Measurements from ENCODE around the gene VPS8.

VPS8 gene

GRCh38 chr3:184857099-184857498 is 45.1 kb downstream of the VPS8 start:
- CTCF ChIA-PET = no interaction called here
- TF ChIP-seq LEF1 (IDR thresholded peaks at IDR 0.05; ENCODE audit: borderline replicate concordance) = no peak
- TF ChIP-seq FOXK2 (IDR thresholded peaks at IDR 0.05) = no peak
- TF ChIP-seq ARNT (IDR thresholded peaks at IDR 0.05) = no peak
- no peak for TF ChIP-seq CTBP1 (IDR thresholded peaks at IDR 0.05; ENCODE audit: borderline replicate concordance)
- no peak for TF ChIP-seq ZNF384 (IDR thresholded peaks at IDR 0.05)
- TF ChIP-seq ELF4 (IDR thresholded peaks at IDR 0.05) = no peak
- TF ChIP-seq FOXA1 (IDR thresholded peaks at IDR 0.05) = no peak
- no peak for TF ChIP-seq FOXM1 (IDR thresholded peaks at IDR 0.05; ENCODE audit: borderline replicate concordance)
- TF ChIP-seq BHLHE40 (IDR thresholded peaks at IDR 0.05; ENCODE audit: borderline replicate concordance) = no peak
- TF ChIP-seq SUZ12 (IDR thresholded peaks at IDR 0.05) = no peak
- no peak for TF ChIP-seq TARDBP (IDR thresholded peaks at IDR 0.05)
- TF ChIP-seq L3MBTL2 (conservative IDR thresholded peaks at IDR 0.05) = no peak
- no peak for TF ChIP-seq HDGF (IDR thresholded peaks at IDR 0.05; ENCODE audit: borderline replicate concordance)

GRCh38 chr3:184864000-184864399 is 52.0 kb downstream of the VPS8 start:
- ChIA-PET CTCF (no interaction called here), POLR2A (no interaction called here)
- DNase-seq (ENCODE audit: extremely low spot score) = no peak
- TF ChIP-seq FOXA1 (IDR thresholded peaks at IDR 0.05) (no peak), FOXK2 (IDR thresholded peaks at IDR 0.05) (no peak), BHLHE40 (IDR thresholded peaks at IDR 0.05; ENCODE audit: borderline replicate concordance) (no peak), PKNOX1 (IDR thresholded peaks at IDR 0.05) (no peak), L3MBTL2 (conservative IDR thresholded peaks at IDR 0.05) (no peak)

More at GRCh38 chr3:184857099-184857498, 45.1 kb downstream of the VPS8 start:
- DNase-seq (ENCODE audit: extremely low spot score) = no peak
- POLR2A ChIA-PET = no interaction called here

- CTCF ChIA-PET = no interaction called here
- POLR2A ChIA-PET = no interaction called here
- no peak for DNase-seq (ENCODE audit: extremely low spot score)
- TF ChIP-seq ELF4 (IDR thresholded peaks at IDR 0.05) = no peak
Observed at GRCh38 chr3:184868477-184868876, 56.5 kb downstream of the VPS8 start.

GRCh38 chr3:184872200-184872599 is 60.2 kb downstream of the VPS8 start:
- ChIA-PET POLR2A (no interaction called here), CTCF (no interaction called here)
- DNase-seq (ENCODE audit: extremely low spot score) = no peak
- TF ChIP-seq L3MBTL2 (conservative IDR thresholded peaks at IDR 0.05) = no peak
- TF ChIP-seq LEF1 (IDR thresholded peaks at IDR 0.05; ENCODE audit: borderline replicate concordance) = no peak
- no peak for TF ChIP-seq FOXK2 (IDR thresholded peaks at IDR 0.05)
- TF ChIP-seq ZNF384 (IDR thresholded peaks at IDR 0.05) = no peak
- no peak for TF ChIP-seq SUZ12 (IDR thresholded peaks at IDR 0.05)
- no peak for TF ChIP-seq CTBP1 (IDR thresholded peaks at IDR 0.05; ENCODE audit: borderline replicate concordance)
- no peak for TF ChIP-seq NFRKB (IDR thresholded peaks at IDR 0.05)
- no peak for TF ChIP-seq ELF4 (IDR thresholded peaks at IDR 0.05)
- TF ChIP-seq FOXA1 (IDR thresholded peaks at IDR 0.05) = no peak
- no peak for TF ChIP-seq PKNOX1 (IDR thresholded peaks at IDR 0.05)
- TF ChIP-seq HDGF (IDR thresholded peaks at IDR 0.05; ENCODE audit: borderline replicate concordance) = no peak

GRCh38 chr3:184873141-184873540 is 61.2 kb downstream of the VPS8 start:
- DNase-seq (ENCODE audit: extremely low spot score) = no peak
- no peak for TF ChIP-seq FOXM1 (IDR thresholded peaks at IDR 0.05; ENCODE audit: borderline replicate concordance)
- TF ChIP-seq NFRKB (IDR thresholded peaks at IDR 0.05) = no peak
- TF ChIP-seq CTBP1 (IDR thresholded peaks at IDR 0.05; ENCODE audit: borderline replicate concordance) = no peak
- no peak for TF ChIP-seq ARNT (IDR thresholded peaks at IDR 0.05)
- no peak for TF ChIP-seq SP1 (IDR thresholded peaks at IDR 0.05)
- TF ChIP-seq TARDBP (IDR thresholded peaks at IDR 0.05) = no peak
- ChIA-PET POLR2A (no interaction called here), CTCF (no interaction called here)

- DNase-seq (ENCODE audit: extremely low spot score) = peak; percentile 12
- TF ChIP-seq CTBP1 (IDR thresholded peaks at IDR 0.05; ENCODE audit: borderline replicate concordance) = no peak
- no peak for TF ChIP-seq NFRKB (IDR thresholded peaks at IDR 0.05)
- no peak for TF ChIP-seq FOXM1 (IDR thresholded peaks at IDR 0.05; ENCODE audit: borderline replicate concordance)
- no peak for TF ChIP-seq ZNF384 (IDR thresholded peaks at IDR 0.05)
- TF ChIP-seq BHLHE40 (IDR thresholded peaks at IDR 0.05; ENCODE audit: borderline replicate concordance) = no peak
- no peak for TF ChIP-seq TARDBP (IDR thresholded peaks at IDR 0.05)
- TF ChIP-seq L3MBTL2 (conservative IDR thresholded peaks at IDR 0.05) = no peak
- no peak for TF ChIP-seq PKNOX1 (IDR thresholded peaks at IDR 0.05)
- POLR2A ChIA-PET = no interaction called here
- CTCF ChIA-PET = interaction anchor here (0.6 to 0.7 kb wide), 3 partner anchors 8 to 457 kb away, joined by 3 to 5 read pairs (median 5); no protein-coding TSS in a partner anchor
Observed at GRCh38 chr3:184874709-184875644, 63.0 kb downstream of the VPS8 start.

All from HEK293T (cell line).